Measurements from ENCODE around the gene PRKAG2. TPM values are rescaled to one million over a fixed set of nuclear protein-coding genes. Genes with fewer than 3 reads are reported as not detected.
A peak's percentile ranks its signal among the peaks of the same experiment; 100 is the strongest.

PRKAG2 gene
- total RNA-seq, 4 donors from 2014 or later, result 25.1 to 57.8 (median 46.7) TPM

DNA sequence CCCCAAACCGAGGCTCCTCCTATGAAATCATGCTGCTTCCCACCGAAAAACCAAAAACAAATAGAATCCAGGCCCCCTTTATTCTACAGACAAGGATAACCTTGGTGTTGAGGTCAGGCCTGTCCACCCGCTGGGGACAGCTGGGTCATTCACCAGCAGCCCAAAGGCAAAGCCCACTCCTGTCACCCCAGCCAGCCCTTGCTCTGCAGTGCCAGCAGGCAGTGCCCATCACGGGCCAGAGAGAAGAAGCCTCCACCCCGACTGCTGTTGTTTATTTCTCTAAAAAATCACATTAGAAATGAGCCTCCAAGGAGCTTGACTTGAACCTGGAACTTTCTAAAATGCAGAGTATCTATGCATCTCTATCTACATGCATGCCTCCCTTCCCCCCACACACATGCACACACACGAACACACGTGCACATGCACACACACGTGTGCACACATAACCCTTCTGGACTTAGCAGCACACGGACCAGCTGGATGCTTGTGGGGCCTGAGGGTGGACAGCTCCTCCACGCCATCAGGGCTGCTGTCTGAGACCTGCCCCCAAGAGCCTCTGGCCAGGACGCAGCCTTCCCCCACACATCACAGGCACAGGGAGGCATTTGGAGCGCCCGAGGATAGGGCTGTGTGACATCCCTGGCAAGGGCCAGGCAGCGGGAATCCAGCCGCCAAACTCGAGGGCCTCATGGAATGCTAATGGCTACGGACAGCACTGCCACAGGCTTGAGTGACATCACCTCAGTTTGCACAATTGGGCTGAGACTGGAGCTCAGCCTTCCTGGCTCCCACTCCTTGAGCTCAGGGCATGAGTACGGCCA lies 22.8 kb downstream of the PRKAG2 start:
- 70% methylated on average over 17 of the region's 18 CpGs; no CpG with 5 or more reads in 1 of the 2 donors for WGBS, 2 donors (ENCODE audit: low coverage in 1 of 2)
- no peaks in the 10 kb centered on the region for H3K36me3 ChIP-seq
- in situ Hi-C loops (cut with MboI; ENCODE audit: low pct_ligation_motif_present in 1 of 4, low pct_unique_long_range_greater_than_20kb in 1 of 4, low sequenced_read_pairs in 3 of 4), result no loop called here

DNA sequence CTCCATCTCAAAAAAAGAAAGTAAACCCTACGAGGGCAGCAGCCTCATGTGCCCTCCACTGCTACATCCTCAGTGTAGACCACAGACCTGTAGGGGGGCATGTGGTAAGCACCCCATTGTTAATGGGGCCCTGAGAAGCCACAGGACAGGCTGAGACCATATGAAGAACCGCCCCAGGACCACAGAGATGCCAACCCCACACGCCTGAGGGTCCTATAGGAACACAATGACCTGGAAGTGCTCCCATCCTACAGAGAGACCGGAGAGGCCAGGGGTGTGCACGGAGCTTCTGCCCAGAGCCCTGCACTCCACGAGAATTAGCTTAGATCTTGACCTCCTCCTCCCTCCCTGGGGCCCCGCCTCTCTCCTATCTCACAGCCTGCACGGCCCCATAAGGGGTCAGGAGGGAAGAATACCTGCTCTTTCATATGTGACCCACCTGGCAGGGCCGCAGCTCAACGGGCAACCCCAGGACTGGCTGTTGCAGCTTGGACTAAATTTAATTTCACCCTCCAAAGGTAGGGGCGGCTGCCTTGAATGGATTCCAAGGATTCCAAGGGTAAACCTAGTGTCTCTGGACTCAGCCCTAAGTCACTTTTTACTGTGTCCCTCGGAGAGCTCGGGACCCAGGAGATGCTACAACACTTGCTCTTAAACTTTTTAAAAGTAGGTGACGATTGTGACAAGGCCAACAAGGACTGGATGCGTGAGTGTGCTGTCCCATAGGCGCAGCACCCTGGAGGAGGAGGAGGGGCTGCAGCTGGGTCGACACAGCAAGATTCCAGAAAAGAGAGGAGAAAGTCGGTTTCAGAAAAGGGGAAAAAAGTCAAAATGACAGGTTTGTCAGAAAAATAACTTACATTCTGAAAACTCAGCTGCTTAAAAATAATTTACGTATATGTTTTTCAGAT lies 24.2 kb downstream of the PRKAG2 start:
- Histone ChIP-seq H3K27ac (no peak overlapping the region), H3K36me3 (no peaks in the 10 kb centered on the region), H3K4me3 (no peak overlapping the region), H3K9me3 (no peaks in the 10 kb centered on the region), H3K27me3 (no peaks in the 10 kb centered on the region), H3K4me1 (no peaks in the 10 kb centered on the region)
- TF ChIP-seq, protein P1, sequence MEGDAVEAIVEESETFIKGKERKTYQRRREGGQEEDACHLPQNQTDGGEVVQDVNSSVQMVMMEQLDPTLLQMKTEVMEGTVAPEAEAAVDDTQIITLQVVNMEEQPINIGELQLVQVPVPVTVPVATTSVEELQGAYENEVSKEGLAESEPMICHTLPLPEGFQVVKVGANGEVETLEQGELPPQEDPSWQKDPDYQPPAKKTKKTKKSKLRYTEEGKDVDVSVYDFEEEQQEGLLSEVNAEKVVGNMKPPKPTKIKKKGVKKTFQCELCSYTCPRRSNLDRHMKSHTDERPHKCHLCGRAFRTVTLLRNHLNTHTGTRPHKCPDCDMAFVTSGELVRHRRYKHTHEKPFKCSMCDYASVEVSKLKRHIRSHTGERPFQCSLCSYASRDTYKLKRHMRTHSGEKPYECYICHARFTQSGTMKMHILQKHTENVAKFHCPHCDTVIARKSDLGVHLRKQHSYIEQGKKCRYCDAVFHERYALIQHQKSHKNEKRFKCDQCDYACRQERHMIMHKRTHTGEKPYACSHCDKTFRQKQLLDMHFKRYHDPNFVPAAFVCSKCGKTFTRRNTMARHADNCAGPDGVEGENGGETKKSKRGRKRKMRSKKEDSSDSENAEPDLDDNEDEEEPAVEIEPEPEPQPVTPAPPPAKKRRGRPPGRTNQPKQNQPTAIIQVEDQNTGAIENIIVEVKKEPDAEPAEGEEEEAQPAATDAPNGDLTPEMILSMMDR (IDR thresholded peaks at IDR 0.05), result no peak
- TF ChIP-seq POLR2AphosphoS5 (IDR thresholded peaks at IDR 0.05) (no peak), POLR2A (IDR thresholded peaks at IDR 0.05) (no peak), EP300 (IDR thresholded peaks at IDR 0.05; ENCODE audit: low read depth) (no peak)
- in situ Hi-C loops (cut with MboI; ENCODE audit: low pct_ligation_motif_present in 1 of 4, low pct_unique_long_range_greater_than_20kb in 1 of 4, low sequenced_read_pairs in 3 of 4), result no loop called here
- no peak for DNase-seq
- 87 to 94% methylated on average over 10 to 19 of the region's 19 CpGs for WGBS, 2 donors (ENCODE audit: low coverage in 1 of 2)
- intact Hi-C loops (cut with DNase I; ENCODE audit: low total_unique reads), result no loop called here

More for the DNA sequence above, 22.8 kb downstream of the PRKAG2 start:
- Histone ChIP-seq H3K27me3 (no peaks in the 10 kb centered on the region), H3K27ac (no peak overlapping the region), H3K4me3 (no peak overlapping the region), H3K4me1 (no peaks in the 10 kb centered on the region), H3K9me3 (no peaks in the 10 kb centered on the region)
- TF ChIP-seq EP300 (IDR thresholded peaks at IDR 0.05; ENCODE audit: low read depth), result no peak
- TF ChIP-seq POLR2A (IDR thresholded peaks at IDR 0.05), result no peak
- TF ChIP-seq POLR2AphosphoS5 (IDR thresholded peaks at IDR 0.05), result no peak
- TF ChIP-seq, protein P1 (IDR thresholded peaks at IDR 0.05), result no peak
- intact Hi-C loops (cut with DNase I; ENCODE audit: low total_unique reads), result no loop called here
- DNase-seq, result no peak

DNA sequence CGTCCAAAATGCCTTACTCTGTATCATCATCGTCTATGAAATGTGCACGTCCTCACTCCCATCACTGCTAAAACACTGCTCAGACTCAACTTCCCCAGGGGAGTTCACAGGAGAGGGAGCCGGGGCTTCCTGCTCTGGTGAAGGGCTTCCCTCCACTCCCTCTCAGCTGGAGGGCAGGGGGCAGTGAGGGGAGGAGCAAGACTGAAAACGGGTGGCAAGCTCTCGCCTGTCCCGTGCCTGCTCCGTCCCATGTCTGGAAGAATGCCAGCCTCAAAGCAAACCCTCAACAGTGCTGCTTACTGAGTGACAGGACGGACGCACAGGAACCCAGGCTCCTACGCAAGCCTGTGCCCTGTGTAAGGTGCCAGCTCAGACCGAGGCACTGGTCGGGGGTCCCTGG lies 25.1 kb downstream of the PRKAG2 start:
- in situ Hi-C loops (cut with MboI; ENCODE audit: low pct_ligation_motif_present in 1 of 4, low pct_unique_long_range_greater_than_20kb in 1 of 4, low sequenced_read_pairs in 3 of 4) (no loop called here), intact Hi-C loops (cut with DNase I; ENCODE audit: low total_unique reads) (no loop called here)
- Histone ChIP-seq H3K4me3 (no peak overlapping the region), H3K27me3 (no peaks in the 10 kb centered on the region), H3K9me3 (no peaks in the 10 kb centered on the region), H3K27ac (no peak overlapping the region), H3K4me1 (no peaks in the 10 kb centered on the region), H3K36me3 (no peaks in the 10 kb centered on the region)
- TF ChIP-seq EP300 (IDR thresholded peaks at IDR 0.05; ENCODE audit: low read depth) (no peak), POLR2AphosphoS5 (IDR thresholded peaks at IDR 0.05) (no peak), POLR2A (IDR thresholded peaks at IDR 0.05) (no peak)
- TF ChIP-seq, protein P1 (IDR thresholded peaks at IDR 0.05), result no peak
- WGBS, 2 donors (ENCODE audit: low coverage in 1 of 2), result 65% methylated on average over 13 of the region's 13 CpGs; no CpG with 5 or more reads in 1 of the 2 donors
- no peak for DNase-seq

DNA sequence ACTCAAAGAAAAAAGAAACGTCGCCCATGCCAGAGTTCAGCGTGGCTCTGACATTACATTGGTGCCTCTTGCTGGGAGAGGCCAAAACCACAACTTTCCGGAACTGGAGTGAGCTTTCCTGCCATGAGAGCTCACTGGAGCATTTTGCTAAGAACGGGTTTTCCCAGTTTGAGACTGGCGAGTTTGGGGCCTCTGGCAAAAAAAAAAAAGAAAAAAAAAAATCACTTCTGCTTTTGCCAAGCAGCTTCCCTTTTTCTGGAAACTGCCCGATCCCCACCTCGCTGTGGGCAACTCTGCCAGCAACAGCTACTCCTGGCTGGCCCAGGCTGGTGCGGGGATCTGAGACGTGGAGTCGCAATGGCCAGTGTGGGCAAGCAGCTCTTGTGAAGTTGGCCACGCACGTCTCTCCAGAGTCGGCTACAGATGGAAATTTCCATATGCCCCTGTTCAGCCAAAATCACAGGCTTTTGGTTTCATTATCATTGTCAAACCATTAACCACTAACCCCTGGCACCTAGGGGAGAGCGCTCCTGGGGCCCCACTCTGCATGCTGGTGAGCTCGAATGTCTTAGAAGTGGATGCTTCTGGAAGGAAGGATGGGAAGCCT lies 25.7 kb downstream of the PRKAG2 start:
- in situ Hi-C loops (cut with MboI; ENCODE audit: low pct_ligation_motif_present in 1 of 4, low pct_unique_long_range_greater_than_20kb in 1 of 4, low sequenced_read_pairs in 3 of 4), result no loop called here
- Histone ChIP-seq H3K4me3 (peak overlapping the region in 1 of 4 donors; percentile 20), H3K36me3 (no peaks in the 10 kb centered on the region), H3K27me3 (no peaks in the 10 kb centered on the region), H3K9me3 (no peaks in the 10 kb centered on the region), H3K4me1 (no peaks in the 10 kb centered on the region), H3K27ac (no peak overlapping the region)
- TF ChIP-seq POLR2AphosphoS5 (IDR thresholded peaks at IDR 0.05), result no peak
- no peak for DNase-seq
- intact Hi-C loops (cut with DNase I; ENCODE audit: low total_unique reads), result no loop called here
- 55 to 65% methylated on average over 4 to 16 of the region's 16 CpGs for WGBS, 2 donors (ENCODE audit: low coverage in 1 of 2)

Measured in transverse colon (tissue), 4 donors.